GM12865 (cell line): ENCODE measurements around the gene PCDHA8.
"Not testable (repeated sequence)": the region's sequence is repeated elsewhere in the genome, so short reads cannot be mapped to it uniquely, and the experiment has no call there.

Source experiments
- DNase-seq: peaks from one replicate; pipeline ENCODE4 v3.0.0; 2010; ENCODE audit warnings: low read depth
- H3K4me3 ChIP-seq: 2 replicates; pipeline ENCODE4 v1.5.1; 2011; ENCODE audit warnings: mild to moderate bottlenecking, low read depth, low read length, control low read depth
- TF ChIP-seq, protein P1 (sequence below): IDR thresholded peaks from 2 replicates; pipeline ENCODE4 v1.5.1; 2011; ENCODE audit warnings: low read length, control low read depth, low read depth, inconsistent platforms; ENCODE audit not compliant: insufficient read depth; ENCODE audit errors: missing control alignments

The PCDHA8 gene

DNA sequence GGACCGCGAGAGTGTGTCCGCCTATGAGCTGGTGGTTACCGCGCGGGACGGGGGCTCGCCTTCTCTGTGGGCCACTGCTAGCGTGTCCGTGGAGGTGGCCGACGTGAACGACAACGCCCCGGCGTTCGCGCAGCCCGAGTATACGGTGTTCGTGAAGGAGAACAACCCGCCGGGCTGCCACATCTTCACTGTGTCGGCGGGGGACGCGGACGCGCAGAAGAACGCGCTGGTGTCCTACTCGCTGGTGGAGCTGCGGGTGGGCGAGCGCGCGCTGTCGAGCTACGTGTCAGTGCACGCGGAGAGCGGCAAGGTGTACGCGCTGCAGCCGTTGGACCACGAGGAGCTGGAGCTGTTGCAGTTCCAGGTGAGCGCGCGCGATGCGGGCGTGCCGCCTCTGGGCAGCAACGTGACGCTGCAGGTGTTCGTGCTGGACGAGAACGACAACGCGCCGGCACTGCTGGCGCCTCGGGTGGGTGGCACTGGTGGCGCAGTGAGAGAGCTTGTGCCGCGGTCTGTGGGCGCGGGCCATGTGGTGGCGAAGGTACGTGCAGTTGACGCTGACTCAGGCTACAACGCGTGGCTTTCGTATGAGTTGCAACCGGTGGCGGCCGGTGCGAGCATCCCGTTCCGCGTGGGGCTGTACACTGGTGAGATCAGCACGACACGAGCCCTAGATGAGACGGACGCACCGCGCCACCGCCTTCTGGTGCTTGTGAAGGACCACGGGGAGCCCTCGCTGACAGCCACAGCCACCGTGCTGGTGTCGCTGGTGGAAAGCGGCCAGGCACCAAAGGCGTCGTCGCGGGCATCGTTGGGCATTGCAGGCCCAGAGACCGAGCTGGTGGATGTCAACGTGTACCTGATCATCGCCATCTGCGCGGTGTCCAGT is 5.1 kb upstream of the PCDHA8 start:
- TF ChIP-seq, protein P1, sequence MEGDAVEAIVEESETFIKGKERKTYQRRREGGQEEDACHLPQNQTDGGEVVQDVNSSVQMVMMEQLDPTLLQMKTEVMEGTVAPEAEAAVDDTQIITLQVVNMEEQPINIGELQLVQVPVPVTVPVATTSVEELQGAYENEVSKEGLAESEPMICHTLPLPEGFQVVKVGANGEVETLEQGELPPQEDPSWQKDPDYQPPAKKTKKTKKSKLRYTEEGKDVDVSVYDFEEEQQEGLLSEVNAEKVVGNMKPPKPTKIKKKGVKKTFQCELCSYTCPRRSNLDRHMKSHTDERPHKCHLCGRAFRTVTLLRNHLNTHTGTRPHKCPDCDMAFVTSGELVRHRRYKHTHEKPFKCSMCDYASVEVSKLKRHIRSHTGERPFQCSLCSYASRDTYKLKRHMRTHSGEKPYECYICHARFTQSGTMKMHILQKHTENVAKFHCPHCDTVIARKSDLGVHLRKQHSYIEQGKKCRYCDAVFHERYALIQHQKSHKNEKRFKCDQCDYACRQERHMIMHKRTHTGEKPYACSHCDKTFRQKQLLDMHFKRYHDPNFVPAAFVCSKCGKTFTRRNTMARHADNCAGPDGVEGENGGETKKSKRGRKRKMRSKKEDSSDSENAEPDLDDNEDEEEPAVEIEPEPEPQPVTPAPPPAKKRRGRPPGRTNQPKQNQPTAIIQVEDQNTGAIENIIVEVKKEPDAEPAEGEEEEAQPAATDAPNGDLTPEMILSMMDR: no peak
- no peak overlapping the region for H3K4me3 ChIP-seq
- DNase-seq: no peak

DNA sequence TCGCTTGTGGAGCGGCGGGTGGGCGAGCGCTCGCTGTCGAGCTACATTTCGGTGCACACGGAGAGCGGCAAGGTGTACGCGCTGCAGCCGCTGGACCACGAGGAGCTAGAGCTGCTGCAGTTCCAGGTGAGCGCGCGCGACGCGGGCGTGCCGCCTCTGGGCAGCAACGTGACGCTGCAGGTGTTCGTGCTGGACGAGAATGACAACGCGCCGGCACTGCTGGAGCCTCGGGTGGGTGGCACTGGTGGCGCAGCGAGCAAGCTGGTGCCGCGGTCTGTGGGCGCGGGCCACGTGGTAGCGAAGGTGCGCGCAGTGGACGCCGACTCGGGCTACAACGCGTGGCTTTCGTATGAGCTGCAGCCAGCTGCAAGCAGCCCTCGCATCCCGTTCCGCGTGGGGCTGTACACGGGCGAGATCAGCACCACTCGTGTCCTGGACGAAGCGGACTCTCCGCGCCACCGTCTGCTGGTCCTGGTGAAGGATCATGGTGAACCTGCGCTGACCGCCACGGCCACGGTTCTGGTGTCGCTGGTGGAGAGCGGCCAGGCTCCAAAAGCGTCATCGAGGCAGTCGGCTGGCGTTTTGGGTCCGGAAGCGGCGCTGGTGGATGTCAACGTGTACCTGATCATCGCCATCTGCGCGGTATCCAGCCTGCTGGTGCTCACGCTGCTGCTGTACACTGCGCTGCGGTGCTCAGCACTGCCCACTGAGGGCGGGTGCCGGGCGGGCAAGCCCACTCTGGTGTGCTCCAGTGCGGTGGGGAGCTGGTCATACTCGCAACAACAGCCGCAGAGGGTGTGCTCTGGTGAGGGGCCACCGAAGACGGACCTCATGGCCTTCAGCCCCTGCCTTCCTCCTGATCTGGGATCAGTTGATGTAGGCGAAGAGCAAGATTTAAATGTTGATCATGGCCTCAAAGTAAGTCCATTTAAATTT is 2.1 kb downstream of the PCDHA8 start:
- no peak for DNase-seq
- H3K4me3 ChIP-seq: no peak overlapping the region
- TF ChIP-seq, protein P1: no peak

DNA sequence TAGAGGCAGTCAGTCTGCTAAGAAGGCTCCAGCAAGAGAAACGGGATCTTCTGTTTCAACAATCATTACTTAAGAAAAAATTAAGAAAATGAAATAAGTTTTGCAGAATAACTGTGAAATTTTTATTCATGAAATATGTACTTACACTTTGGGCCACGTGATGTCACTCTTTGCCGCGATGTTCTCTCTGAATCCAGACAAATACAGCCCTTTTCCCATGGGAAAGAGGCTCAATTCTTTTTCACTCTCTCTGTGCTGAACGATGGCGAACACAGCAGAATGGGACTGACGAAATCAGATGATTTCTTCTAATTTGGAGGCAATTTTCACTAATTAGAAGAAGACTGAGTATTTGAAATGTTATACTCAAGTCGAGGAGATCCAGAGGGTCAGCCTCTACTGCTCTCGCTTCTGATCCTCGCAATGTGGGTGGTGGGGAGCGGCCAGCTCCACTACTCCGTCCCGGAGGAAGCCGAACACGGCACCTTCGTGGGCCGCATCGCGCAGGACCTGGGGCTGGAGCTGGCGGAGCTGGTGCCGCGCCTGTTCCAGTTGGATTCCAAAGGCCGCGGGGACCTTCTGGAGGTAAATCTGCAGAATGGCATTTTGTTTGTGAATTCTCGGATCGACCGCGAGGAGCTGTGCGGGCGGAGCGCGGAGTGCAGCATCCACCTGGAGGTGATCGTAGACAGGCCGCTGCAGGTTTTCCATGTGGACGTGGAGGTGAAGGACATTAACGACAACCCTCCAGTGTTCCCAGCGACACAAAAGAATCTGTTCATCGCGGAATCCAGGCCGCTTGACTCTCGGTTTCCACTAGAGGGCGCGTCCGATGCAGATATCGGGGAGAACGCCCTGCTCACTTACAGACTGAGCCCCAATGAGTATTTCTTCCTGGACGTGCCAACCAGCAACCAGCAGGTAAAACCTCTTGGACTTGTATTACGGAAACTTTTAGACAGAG is 7.4 kb downstream of the PCDHA8 start, which contains the start of gene PCDHA9:
Gene PCDHA9 (plus strand): TSS at position 244 of the 964 bp plus-strand sequence. CDS start 114 bp downstream, at position 358.
- not testable (repeated sequence) for DNase-seq, H3K4me3 ChIP-seq

DNA sequence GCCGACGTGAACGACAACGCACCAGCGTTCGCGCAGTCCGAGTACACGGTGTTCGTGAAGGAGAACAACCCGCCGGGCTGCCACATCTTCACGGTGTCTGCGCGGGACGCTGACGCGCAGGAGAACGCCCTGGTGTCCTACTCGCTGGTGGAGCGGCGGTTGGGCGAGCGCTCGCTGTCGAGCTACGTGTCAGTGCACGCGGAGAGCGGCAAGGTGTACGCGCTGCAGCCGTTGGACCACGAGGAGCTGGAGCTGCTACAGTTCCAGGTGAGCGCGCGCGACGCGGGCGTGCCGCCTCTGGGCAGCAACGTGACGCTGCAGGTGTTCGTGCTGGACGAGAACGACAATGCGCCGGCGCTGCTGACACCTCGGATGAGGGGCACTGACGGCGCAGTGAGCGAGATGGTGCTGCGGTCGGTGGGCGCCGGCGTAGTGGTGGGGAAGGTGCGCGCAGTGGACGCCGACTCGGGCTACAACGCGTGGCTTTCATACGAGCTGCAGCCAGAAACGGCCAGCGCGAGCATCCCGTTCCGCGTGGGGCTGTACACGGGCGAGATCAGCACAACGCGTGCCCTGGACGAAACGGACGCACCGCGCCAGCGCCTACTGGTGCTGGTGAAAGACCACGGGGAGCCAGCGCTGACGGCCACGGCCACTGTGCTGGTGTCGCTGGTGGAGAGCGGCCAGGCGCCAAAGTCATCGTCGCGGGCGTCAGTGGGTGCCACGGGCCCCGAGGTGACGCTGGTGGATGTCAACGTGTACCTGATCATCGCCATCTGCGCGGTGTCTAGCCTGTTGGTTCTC is 9.0 kb downstream of the PCDHA8 start:
- DNase-seq, H3K4me3 ChIP-seq: not testable (repeated sequence)

DNA sequence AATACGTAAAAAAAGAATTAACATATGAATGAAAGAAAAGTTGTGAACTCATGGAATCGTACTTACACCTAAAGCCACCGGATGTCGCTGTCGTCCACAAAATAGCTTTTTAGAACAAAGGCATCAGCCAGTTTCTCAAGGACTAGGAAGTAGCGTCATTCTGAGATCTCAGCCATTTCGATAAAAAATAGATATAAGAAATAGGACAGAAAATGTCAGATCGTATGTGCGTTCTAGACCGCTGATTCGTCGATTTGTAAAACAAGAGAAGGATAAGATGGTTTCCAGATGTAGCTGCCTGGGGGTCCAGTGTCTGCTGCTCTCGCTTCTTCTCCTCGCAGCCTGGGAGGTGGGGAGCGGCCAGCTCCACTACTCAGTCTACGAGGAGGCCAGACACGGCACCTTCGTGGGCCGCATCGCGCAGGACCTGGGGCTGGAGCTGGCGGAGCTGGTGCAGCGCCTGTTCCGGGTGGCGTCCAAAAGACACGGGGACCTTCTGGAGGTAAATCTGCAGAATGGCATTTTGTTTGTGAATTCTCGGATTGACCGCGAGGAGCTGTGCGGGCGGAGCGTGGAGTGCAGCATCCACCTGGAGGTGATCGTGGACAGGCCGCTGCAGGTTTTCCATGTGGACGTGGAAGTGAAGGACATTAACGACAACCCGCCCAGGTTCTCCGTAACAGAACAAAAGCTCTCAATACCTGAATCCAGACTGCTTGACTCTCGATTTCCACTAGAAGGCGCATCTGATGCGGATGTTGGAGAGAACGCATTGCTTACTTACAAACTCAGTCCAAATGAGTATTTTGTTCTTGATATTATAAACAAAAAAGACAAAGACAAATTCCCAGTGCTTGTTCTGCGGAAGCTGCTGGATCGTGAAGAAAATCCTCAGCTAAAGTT is 15.0 kb downstream of the PCDHA8 start, which contains the start of gene PCDHA10:
Gene PCDHA10 (plus strand): TSS at position 126 of the 903 bp plus-strand sequence. CDS start 152 bp downstream, at position 278.
- no peak within 1 kb of the TSS for H3K4me3 ChIP-seq
- DNase-seq: no peak
- TF ChIP-seq, protein P1: no peak

DNA sequence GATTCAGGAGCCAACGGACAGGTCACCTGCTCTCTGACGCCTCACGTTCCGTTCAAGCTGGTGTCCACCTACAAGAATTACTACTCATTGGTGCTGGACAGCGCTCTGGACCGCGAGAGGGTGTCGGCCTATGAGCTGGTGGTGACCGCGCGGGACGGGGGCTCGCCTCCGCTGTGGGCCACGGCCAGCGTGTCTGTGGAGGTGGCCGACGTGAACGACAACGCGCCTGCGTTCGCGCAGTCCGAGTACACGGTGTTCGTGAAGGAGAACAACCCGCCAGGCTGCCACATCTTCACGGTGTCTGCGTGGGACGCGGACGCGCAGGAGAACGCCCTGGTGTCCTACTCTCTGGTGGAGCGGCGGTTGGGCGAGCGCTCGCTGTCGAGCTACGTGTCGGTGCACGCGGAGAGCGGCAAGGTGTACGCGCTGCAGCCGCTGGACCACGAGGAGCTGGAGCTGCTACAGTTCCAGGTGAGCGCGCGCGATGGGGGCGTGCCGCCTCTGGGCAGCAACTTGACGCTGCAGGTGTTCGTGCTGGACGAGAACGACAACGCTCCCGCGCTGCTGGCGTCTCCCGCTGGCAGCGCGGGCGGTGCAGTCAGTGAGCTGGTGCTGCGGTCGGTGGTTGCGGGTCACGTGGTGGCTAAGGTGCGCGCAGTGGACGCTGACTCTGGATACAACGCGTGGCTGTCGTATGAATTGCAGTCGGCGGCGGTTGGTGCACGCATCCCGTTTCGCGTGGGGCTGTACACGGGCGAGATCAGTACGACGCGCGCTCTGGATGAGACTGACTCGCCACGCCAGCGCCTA is 16.4 kb downstream of the PCDHA8 start:
- TF ChIP-seq, protein P1: no peak
- DNase-seq: no peak
- no peak overlapping the region for H3K4me3 ChIP-seq
